AG04450 (cell line): ENCODE results near the gene PLCL1. TPM values are rescaled to one million over a fixed set of nuclear protein-coding genes. Genes with fewer than 3 reads are reported as not detected.

Source experiments
- CTCF ChIA-PET: fragments of 300-600, 350-600 bp; formaldehyde crosslinking; extraction: SDS; loops from one replicate; lab custom pipeline; 2022; ENCODE audit warnings: antibody characterized with exemption, inconsistent platforms; lab: Charles Lee
- POLR2A ChIA-PET: fragments of 350-600 bp; formaldehyde crosslinking; extraction: SDS; loops from one replicate; lab custom pipeline; 2021; ENCODE audit warnings: antibody characterized with exemption, inconsistent platforms; lab: Yijun Ruan, JAX
- DNase-seq: peaks from one replicate; pipeline ENCODE4 v3.0.0-alpha.2; 2011; ENCODE audit warnings: low read depth, low spot score
- H3K27ac ChIP-seq: one replicate; pipeline ENCODE4 v1.5.1; 2012; ENCODE audit warnings: low read depth, low read length, control low read depth
- H3K27me3 ChIP-seq: one replicate; pipeline ENCODE4 v1.6.0; 2012; ENCODE audit warnings: low read length; ENCODE audit not compliant: control insufficient read depth, insufficient read depth
- H3K4me3 ChIP-seq: 2 replicates; pipeline ENCODE4 v1.5.1; 2011; ENCODE audit warnings: mild to moderate bottlenecking, low read depth, low read length, control low read depth
- H3K9me3 ChIP-seq: 2 replicates; pipeline ENCODE4 v1.5.1; 2012; ENCODE audit warnings: low read length; ENCODE audit not compliant: control insufficient read depth, insufficient read depth
- polyA plus RNA-seq: library from polyadenylated mRNA; depleted of rRNA; stranded (reverse); fragments of >200 nt; gene quantifications from 2 replicates; pipeline ENCODE4 v1.2.3, GENCODE V29; 2011
- TF ChIP-seq, protein P1 (sequence below): IDR thresholded peaks from 2 replicates; pipeline ENCODE4 v1.5.1; 2011; ENCODE audit warnings: low read depth, low read length, control low read depth, inconsistent platforms

PLCL1 gene
- polyA plus RNA-seq, 1 experiment = 0.43 TPM

GRCh38 chr2:197857476-197858107 is 53.2 kb downstream of the PLCL1 start:
- H3K27ac ChIP-seq = no peak overlapping the region
- CTCF ChIA-PET = interaction anchor here (0.6 to 1.4 kb wide), 3 partner anchors 12 to 1039 kb away, joined by 3 to 4 read pairs (median 3); no protein-coding TSS in a partner anchor
- DNase-seq = no peak
- TF ChIP-seq, protein P1, sequence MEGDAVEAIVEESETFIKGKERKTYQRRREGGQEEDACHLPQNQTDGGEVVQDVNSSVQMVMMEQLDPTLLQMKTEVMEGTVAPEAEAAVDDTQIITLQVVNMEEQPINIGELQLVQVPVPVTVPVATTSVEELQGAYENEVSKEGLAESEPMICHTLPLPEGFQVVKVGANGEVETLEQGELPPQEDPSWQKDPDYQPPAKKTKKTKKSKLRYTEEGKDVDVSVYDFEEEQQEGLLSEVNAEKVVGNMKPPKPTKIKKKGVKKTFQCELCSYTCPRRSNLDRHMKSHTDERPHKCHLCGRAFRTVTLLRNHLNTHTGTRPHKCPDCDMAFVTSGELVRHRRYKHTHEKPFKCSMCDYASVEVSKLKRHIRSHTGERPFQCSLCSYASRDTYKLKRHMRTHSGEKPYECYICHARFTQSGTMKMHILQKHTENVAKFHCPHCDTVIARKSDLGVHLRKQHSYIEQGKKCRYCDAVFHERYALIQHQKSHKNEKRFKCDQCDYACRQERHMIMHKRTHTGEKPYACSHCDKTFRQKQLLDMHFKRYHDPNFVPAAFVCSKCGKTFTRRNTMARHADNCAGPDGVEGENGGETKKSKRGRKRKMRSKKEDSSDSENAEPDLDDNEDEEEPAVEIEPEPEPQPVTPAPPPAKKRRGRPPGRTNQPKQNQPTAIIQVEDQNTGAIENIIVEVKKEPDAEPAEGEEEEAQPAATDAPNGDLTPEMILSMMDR = no peak
- H3K27me3 ChIP-seq = no peaks in the 10 kb centered on the region
- H3K9me3 ChIP-seq = no peaks in the 10 kb centered on the region
- no peak overlapping the region for H3K4me3 ChIP-seq
- POLR2A ChIA-PET = no interaction called here

DNA sequence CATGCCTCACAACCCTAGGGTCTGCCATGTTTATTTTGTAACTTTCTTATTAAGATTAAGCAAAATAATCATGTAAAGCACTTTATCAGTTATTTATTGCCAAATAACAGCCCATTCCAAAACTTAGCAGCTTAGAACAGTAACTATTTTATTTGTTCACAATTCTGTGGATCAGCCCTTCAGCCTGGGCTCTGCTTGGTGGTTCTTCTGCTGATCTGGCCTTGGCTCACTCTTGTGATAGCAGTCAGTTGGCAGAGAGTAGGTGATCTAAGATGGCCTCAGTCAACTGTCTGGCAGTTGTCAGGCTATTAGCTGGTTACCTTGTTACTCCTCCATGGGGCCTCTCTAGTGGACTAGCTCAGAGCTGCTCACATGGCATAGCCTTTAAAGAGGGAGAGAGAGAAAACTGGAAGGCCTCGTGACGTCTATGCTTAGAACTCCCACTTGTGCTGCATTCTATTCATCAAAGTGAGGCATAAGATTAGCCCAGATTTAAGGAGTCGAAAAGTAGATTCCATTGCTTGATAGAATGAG is 54.3 kb downstream of the PLCL1 start:
- no peak for DNase-seq
- Histone ChIP-seq H3K27me3 (no peaks in the 10 kb centered on the region), H3K27ac (no peak overlapping the region), H3K4me3 (no peak overlapping the region), H3K9me3 (no peaks in the 10 kb centered on the region)
- CTCF ChIA-PET = no interaction called here
- TF ChIP-seq, protein P1 = no peak
- POLR2A ChIA-PET = no interaction called here

- no peak overlapping the region for H3K27ac ChIP-seq
- TF ChIP-seq, protein P1 = no peak
Observed at GRCh38 chr2:197862246-197862955, 58.0 kb downstream of the PLCL1 start.

GRCh38 chr2:197863744-197864143 is 59.4 kb downstream of the PLCL1 start:
- CTCF ChIA-PET = no interaction called here
- no peak for DNase-seq
- Histone ChIP-seq H3K9me3 (no peaks in the 10 kb centered on the region), H3K27ac (no peak overlapping the region), H3K4me3 (no peak overlapping the region), H3K27me3 (no peaks in the 10 kb centered on the region)
- POLR2A ChIA-PET = no interaction called here
- TF ChIP-seq, protein P1 = no peak

More at GRCh38 chr2:197862246-197862955, 58.0 kb downstream of the PLCL1 start:
- Histone ChIP-seq H3K4me3 (no peak overlapping the region), H3K9me3 (no peaks in the 10 kb centered on the region), H3K27me3 (no peaks in the 10 kb centered on the region)
- DNase-seq = no peak
- CTCF ChIA-PET = interaction anchor here (1.1 kb wide), 1 partner anchor 49 kb away, joined by 4 read pairs; no protein-coding TSS in a partner anchor
- POLR2A ChIA-PET = no interaction called here

- ChIA-PET CTCF (interaction anchor here (0.9 to 1.3 kb wide), 2 partner anchors 18 to 56 kb away, joined by 3 read pairs; no protein-coding TSS in a partner anchor), POLR2A (no interaction called here)
- Histone ChIP-seq H3K27ac (no peak overlapping the region), H3K9me3 (no peaks in the 10 kb centered on the region), H3K4me3 (no peak overlapping the region), H3K27me3 (no peaks in the 10 kb centered on the region)
- no peak for DNase-seq
- TF ChIP-seq, protein P1 = no peak
Observed at GRCh38 chr2:197866455-197866854, 62.1 kb downstream of the PLCL1 start.
